C1 segment of cervical spinal cord (tissue), 14 donors: ENCODE measurements around the gene IL27RA.

Experiments
- DNase-seq, 14 donors: peaks; one replicate each; lab custom pipeline; 2025; lab: John Stamatoyannopoulos, UW

The IL27RA gene

GRCh38 chr19:14058182-14059092 lies 26.9 kb downstream of the IL27RA start:
- DNase-seq = no peak

DNA sequence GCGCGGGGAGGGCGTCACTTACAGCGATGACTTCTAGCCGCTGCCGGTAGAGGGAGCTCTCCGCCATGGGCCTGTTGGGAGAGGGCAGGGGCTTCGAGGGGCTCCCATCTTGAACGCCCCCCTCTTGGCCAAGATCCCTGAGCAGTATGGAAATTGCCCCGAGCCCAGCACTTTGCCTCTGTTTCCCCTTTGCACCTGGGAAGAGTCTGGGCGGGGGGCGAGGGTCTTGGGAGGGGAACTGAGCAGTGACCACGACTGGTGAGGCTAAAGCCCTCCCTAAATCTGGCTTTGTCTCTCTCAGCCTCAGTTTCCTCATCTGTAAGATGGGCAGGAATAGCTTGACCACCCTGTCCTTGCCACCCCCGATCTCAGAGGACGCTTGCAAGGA lies 27.5 kb downstream of the IL27RA start:
- DNase-seq = no peak

GRCh38 chr19:14059652-14060155 lies 28.1 kb downstream of the IL27RA start:
- DNase-seq = no peak

DNA sequence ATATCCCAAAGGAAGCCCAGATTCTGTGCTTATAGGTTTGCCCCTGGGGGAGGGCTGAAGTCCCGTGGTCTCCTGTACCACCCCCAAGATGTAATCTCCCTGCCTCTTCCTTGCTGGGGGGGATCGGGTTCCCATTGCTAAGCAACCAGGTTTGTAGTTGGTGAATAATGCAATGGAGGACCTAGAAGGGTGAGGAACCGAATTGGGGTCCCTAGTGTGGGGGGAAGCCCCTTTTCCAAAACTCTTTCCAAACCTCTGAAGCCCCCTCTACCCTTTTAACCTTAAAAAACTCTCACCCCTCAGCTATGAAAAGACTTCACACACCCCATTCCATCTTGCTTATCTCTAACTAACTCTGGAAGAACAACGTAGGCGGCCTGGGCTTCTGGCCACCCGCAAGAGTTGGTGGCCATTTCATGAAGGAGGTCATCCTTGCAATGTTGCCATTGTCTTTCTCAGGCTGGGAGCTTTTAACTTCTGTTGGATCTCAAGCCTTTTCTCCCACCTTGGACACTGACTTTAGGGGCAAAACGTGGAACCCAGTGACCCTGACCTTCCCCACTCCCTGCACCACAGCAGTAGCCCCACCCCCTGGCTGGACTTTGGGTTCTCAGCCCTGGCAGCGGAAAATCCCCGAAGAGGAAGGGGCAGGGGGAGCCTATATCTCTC lies 29.7 kb downstream of the IL27RA start:
- no peak for DNase-seq

GRCh38 chr19:14061751-14062557 lies 30.4 kb downstream of the IL27RA start, which contains the start of gene PALM3:
Gene PALM3, minus strand, starts transcription at chr19:14062076. Its CDS starts 96 bp downstream, at chr19:14061980.
- no peak for DNase-seq

- no peak for DNase-seq
Measured at GRCh38 chr19:14062558-14062855, 30.9 kb downstream of the IL27RA start.

- DNase-seq = no peak
Measured at GRCh38 chr19:14063105-14063504, 31.5 kb downstream of the IL27RA start.

- DNase-seq = no peak
Measured at GRCh38 chr19:14066134-14066533, 34.6 kb downstream of the IL27RA start.

GRCh38 chr19:14070268-14071050 lies 38.9 kb downstream of the IL27RA start:
- DNase-seq = no peak

DNA sequence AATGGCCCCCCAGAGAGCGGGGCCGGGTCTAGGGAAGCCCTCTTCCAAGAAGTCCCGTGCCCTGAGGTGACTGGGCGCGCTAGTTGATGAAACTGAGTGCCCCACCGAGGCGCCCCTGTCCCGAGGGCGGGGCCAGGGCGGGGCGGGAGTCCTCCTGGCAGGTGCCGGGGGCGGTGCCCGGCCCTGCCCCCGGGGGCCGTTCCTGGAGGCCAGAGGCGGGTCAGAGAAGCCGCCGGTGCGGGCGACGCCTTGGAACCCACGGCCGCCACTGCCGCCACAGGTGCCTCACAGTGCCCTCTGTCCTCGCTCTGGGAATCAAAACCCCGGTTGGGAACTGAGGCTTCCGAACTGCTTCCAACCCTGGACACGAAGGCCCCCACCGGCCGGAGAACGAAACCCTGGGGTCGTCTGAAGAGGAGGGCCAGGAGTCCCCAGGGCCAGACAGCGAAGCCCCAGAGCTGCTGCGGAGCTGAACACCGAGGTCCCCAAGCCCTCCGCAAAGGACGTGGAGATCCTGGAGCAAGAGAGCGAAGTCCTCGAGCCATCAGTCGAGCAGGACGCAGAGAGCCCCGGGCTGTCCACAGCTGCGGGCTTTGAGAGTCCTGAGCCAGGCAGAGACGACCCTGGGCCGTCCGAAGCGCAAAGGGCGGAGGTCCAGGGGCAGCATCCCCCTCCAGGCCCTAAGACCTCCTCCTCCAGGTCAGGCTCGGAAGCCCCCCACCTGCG lies 41.1 kb downstream of the IL27RA start, which contains the start of gene MISP3:
TSS of gene MISP3 (plus strand) at position 252 of the 726 bp plus-strand sequence. CDS start 524 bp downstream, outside the sequence.
- peak in 7 of 14 donors; percentile 20 to 58 (median 54) for DNase-seq

- peak in 12 of 14 donors; percentile 28 to 86 (median 65) for DNase-seq
Measured at GRCh38 chr19:14073261-14073924, 41.8 kb downstream of the IL27RA start.

DNA sequence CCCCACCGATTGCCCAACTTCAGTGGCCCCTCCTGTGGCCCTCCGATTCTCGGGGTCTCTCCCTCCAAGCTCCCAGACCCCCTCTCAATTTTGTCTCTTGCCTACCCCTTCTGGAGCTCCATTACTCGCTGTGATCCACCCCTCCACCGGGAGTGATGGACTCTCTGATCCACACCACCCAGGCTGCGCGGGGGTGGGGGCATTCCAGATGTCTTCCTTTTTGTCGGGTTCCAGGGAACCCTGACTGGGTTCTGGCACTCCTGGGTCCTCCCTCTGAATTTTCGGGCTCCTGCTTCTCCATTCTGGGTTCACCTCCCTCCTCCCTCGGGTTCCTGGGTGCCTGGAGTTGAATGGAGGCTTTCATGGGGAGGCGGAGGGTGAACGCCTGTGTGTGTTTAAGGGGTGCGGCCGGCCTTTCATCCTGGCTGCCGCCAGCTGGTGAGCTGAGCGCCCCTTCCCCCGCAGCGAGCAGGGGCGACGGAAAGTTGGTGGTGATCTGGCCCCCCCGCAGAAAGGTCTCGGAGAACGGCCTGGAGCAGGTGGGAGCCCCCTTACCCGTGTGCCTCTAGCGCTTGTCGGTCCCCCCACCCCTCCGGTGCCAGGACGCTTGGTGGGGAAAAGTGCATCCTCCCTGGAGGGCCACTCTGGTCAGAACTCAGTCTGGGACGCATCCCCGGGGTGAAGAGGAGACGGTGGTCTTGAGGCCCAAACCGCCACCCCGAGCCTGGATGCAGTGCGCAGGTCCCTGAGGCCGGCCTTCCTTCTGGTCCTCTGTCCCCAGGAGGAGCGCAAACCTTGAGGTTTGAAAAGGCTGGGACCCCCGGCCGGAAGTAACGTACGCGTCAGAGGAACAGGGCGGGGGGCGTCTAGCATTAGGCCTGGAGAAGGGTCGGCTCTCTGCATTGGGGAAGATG lies 42.6 kb downstream of the IL27RA start:
- DNase-seq = peak in 11 of 14 donors; percentile 45 to 73 (median 55)

GRCh38 chr19:14078411-14078810 lies 46.8 kb downstream of the IL27RA start:
- DNase-seq = no peak

- peak; percentile 92 to 99 (median 96) for DNase-seq
Measured at GRCh38 chr19:14080887-14081796, 49.6 kb downstream of the IL27RA start.

- DNase-seq = no peak
Measured at GRCh38 chr19:14081797-14082674, 50.5 kb downstream of the IL27RA start.

DNA sequence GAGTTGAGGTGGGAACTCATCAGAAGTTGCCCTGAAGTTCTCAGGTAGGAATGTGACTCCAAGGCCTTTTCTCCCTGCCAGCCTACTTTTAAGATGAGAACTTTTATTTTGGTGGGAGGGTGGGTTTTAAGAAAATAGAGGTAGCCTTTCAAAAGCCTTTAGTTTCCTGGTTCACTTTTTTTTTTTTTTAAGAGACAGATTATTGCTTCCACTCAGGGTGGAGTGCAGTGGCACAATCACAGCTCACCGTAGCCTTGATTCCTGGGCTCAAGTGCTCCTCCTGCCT lies 51.1 kb downstream of the IL27RA start:
- no peak for DNase-seq
